ENCODE results near the gene TFAP2C. TPM values are rescaled to one million over a fixed set of nuclear protein-coding genes. Genes with fewer than 3 reads are reported as not detected.
"Not testable (repeated sequence)": the region's sequence is repeated elsewhere in the genome, so short reads cannot be mapped to it uniquely, and the experiment has no call there.

TFAP2C gene
- polyA plus RNA-seq, 12 donors = 0.11 to 25.5 (median 0.20) TPM; not detected in 5

DNA sequence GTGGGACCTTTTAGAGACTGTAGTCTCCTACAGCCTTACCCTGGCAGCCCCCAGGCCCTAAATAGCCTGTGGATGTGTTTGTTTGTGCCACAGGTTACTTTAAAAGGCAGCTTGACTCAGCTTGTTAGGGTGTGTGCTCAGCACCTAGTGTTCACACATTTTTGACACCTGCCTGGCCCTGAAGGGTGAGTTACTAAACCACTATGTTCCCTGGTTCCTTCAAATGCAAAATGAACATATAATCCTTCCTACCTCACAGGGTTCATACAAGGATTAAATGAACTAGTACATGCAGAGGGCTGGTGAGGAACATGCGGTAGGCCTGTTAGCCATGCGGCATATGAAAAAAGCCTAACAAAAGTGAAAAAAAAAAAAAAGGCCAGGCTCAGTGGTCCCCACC is 14.9 kb upstream of the TFAP2C start:
- DNase-seq = no peak

DNA sequence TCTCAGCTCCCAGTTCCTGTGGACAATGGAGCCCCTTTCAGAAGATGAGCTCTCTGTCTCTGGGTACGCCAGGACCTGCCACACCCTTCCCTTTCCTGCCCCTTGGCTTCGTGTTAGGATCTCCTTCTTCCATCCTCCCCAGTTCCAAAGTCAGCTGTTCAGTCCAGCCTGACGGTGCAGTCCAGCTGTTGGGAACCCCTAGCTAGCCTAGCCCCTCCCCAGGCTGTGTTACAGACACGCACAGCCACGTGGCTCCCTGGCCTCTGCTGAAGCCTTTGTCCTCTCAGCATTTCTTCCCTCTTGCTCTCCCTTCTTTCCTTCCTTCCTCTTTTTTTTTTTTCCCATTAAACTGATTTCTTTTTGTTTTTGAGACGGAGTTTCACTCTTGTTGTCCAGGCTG is 12.4 kb upstream of the TFAP2C start:
- DNase-seq = no peak

GRCh38 chr20:56617489-56617888 is 11.6 kb upstream of the TFAP2C start:
- no peak for DNase-seq

GRCh38 chr20:56621730-56622129 is 7.4 kb upstream of the TFAP2C start:
- DNase-seq = no peak

DNA sequence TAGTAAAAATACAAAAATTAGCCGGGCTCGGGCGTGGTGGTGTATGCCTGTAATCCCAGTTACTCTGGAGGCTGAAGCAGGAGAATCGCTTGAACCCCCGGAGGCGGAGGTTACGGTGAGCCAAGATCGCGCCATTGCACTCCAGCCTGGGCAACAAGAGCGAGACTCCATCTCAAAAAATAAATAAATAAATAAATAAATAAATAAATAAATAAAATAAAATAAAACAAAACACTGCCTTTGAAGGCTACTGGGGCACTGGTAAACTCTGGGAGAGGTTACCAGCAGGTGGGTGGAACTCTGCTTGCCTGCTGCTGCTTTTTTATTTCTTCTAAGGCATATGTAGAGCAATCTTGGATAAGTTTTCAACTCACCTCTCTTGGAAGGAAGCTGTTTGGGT is 5.2 kb upstream of the TFAP2C start:
- not testable (repeated sequence) for DNase-seq

- no peak for DNase-seq
Measured at GRCh38 chr20:56624786-56625681, 4.1 kb upstream of the TFAP2C start.

DNA sequence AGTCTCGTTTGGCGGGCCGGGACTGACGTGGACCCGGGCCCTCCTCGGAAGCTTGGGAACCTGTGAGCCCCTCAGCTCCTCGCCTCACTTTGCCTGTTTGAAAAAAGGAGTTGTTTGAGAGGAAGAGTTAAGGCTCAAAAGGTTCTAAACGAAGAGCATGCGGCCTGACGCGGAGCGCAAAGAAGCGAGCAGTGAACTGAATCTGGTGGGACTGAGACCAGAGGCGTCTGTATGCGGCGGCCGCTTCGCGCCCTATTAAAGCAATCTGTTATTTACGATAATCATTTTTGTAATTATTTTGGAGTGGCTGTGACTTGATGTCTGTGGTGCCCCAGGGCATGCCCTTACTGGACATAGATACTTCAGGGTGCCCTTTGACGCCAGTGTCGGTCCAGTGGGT is 3.3 kb upstream of the TFAP2C start:
- DNase-seq = no peak

DNA sequence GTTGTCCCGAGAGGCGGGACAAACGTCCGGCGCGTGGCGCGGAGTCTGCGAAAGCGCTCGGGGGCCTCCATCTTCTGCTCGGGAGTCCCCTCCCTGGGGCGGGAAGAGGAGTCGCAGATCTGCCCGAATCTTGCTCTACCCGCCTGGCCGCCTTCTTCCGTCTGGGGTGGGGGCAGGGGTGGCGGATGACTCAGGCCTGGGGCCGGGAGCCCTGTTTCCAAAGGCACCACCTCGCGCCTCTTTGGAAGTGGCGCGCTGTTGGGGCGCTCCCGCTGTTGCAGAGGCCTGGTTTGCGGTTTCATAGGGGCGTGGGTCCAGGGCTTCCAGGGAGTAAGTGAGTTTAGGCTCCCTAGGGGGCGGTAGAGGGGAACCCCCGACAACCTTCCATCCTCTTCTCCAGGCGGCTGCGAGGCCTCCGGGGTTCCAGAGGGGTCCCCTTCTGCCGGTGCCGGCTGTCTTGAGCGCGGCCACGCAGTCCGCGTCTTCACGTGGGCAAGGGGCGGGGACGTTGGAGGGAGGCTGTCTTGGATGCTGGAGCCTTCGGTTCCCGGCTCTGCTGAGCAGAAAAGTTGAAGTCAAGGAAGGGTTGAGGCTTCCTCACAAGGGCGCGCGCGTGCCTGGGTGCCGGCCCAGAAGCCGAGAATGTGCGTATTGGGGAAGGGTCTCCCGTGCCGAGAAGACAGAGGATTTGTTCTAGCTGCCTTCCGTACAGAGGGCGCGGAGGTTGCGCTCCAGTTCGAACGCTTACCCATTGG is 2.6 kb upstream of the TFAP2C start:
- no peak for DNase-seq

- DNase-seq = no peak
Measured at GRCh38 chr20:56627122-56628014, 1.7 kb upstream of the TFAP2C start.

- DNase-seq = no peak
Measured at GRCh38 chr20:56628015-56628872, 862 bp upstream of the TFAP2C start.

GRCh38 chr20:56629464-56630085 is 469 bp downstream of the TFAP2C start:
- no peak for DNase-seq

DNA sequence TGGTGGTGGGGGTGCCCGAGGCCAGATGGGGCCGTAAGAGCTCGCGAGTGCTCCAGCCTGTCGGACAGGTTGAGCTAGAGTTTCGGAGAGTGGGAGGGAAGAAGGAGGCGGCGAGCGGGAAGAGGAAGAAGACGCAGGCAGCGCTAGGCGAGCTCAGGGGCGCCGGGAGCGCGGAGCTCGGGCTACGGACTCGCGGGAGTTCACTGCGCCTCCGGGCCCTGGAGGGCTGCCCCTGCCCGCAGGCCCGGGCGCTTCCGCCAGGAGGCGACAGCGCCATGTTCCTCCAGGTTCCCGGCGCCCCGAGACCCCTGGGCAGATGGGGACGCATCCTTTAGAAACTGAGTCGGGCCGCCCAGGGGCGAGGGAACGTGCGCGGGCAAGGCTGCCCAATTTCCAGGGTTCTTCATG is 984 bp downstream of the TFAP2C start:
- no peak for DNase-seq

- DNase-seq = no peak
Measured at GRCh38 chr20:56630506-56631317, 1.6 kb downstream of the TFAP2C start.

DNA sequence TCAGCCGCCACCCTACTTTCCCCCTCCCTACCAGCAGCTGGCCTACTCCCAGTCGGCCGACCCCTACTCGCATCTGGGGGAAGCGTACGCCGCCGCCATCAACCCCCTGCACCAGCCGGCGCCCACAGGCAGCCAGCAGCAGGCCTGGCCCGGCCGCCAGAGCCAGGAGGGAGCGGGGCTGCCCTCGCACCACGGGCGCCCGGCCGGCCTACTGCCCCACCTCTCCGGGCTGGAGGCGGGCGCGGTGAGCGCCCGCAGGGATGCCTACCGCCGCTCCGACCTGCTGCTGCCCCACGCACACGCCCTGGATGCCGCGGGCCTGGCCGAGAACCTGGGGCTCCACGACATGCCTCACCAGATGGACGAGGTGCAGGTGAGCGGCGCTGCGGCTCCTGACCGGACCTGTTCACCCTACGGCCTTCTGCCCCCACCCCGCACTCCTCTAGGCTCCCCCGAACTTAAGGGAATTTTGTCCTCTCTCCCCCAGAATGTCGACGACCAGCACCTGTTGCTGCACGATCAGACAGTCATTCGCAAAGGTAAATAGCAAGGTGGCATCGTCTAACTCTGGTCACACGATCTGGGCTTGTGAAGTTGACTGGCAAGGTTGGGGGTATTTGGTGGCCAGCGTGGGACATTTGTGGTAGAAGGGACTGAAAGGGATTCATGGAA is 2.3 kb downstream of the TFAP2C start:
- DNase-seq = no peak

- no peak for DNase-seq
Measured at GRCh38 chr20:56631990-56632327, 2.9 kb downstream of the TFAP2C start.

GRCh38 chr20:56634307-56634706 is 5.2 kb downstream of the TFAP2C start:
- no peak for DNase-seq

DNA sequence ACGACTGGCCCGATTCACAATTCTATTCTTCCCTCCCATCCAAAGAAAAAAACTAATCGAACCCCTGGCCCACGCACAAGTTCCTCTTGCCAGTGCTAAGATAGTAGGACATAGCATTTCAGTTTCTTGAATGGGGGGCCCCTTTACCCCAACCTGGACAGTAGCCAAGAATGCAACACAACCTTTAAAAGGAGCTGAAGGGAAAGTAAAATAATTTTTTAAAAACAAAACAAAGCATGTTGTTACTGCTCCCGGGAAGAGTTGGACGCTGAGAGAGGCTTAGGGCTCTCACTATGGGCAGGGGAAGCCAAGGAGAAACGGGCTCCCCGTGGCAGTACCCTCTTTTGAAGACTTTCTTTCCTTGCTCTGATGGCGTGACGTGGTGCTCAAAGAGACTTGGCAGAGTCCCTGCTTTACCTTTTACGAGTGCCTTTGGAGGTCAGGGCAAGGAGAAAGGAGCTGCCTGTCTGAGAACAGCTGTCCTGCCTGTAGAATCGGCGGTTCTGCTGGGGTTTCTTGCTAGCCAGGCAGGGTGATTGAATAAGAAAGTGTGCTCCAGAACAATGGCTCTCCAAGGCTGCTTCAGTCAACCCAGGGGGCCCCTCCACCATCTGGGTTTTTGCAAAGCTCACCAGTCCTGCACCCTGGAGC is 5.8 kb downstream of the TFAP2C start:
- no peak for DNase-seq

GRCh38 chr20:56636716-56637115 is 7.6 kb downstream of the TFAP2C start:
- DNase-seq = no peak

DNA sequence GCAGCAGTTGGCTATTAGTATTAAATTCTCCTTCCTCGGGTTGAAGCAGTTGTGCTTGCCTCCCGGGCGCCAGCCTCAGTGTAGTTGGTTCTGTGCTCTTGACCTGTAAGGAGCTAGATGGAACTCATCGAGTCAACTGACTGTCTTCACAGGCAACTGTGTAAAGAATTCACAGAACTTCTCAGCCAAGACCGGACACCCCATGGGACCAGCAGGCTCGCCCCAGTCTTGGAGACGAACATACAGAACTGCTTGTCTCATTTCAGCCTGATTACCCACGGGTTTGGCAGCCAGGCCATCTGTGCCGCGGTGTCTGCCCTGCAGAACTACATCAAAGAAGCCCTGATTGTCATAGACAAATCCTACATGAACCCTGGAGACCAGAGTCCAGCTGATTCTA is 8.5 kb downstream of the TFAP2C start:
- DNase-seq = no peak
